ENCODE results near the gene TNFRSF6B. TPM values are rescaled to one million over a fixed set of nuclear protein-coding genes. Genes with fewer than 3 reads are reported as not detected.

TNFRSF6B gene
- total RNA-seq, 2 donors from 2014 or later, result 9.9 to 13.8 TPM

- DNase-seq, result no peak
- H3K27ac ChIP-seq, result no peak overlapping the region
- no peak for ATAC-seq
- H3K4me3 ChIP-seq, result no peak overlapping the region
- peaks cover 0 to 4% of the 10 kb centered on the region in 2 donors for H3K36me3 ChIP-seq (replicated peaks in 1 of 2; ENCODE audit: insufficient read depth in 1 of 2, low read depth in 2 of 2)
- TF ChIP-seq CTCF (IDR thresholded peaks at IDR 0.05), result no peak
- TF ChIP-seq POLR2A (IDR thresholded peaks at IDR 0.05), result no peak
- H3K4me1 ChIP-seq, result peaks cover 24% of the 10 kb centered on the region
- WGBS, 2 donors, result 58 to 61% methylated on average over 9 to 12 of the region's 12 CpGs
- intact Hi-C loops (cut with DNase I), result no loop called here
- H3K9me3 ChIP-seq, result no peaks in the 10 kb centered on the region
- H3K27me3 ChIP-seq, result no peaks in the 10 kb centered on the region
Observed at GRCh38 chr20:63706027-63706695, 9.7 kb downstream of the TNFRSF6B start.

- Histone ChIP-seq H3K27ac (peak overlapping the region; percentile 69 to 83 (median 78)), H3K36me3 (replicated peaks in 1 of 2; ENCODE audit: insufficient read depth in 1 of 2, low read depth in 2 of 2) (peaks cover 0 to 6% of the 10 kb centered on the region in 2 donors), H3K27me3 (no peaks in the 10 kb centered on the region), H3K9me3 (no peaks in the 10 kb centered on the region), H3K4me3 (peak overlapping the region; percentile 67 to 88), H3K4me1 (peaks cover 24% of the 10 kb centered on the region)
- DNase-seq (peak; percentile 33 to 42 (median 41)), ATAC-seq (peak; percentile 31)
- 2 to 4% methylated on average over 9 to 56 of the region's 56 CpGs for WGBS, 2 donors
- intact Hi-C loops (cut with DNase I), result no loop called here
- TF ChIP-seq POLR2A (IDR thresholded peaks at IDR 0.05) (no peak), CTCF (IDR thresholded peaks at IDR 0.05) (peak in 2 of 7 experiments; percentile 8 to 26)
Observed at GRCh38 chr20:63706852-63707557, 10.6 kb downstream of the TNFRSF6B start.

GRCh38 chr20:63707558-63708300, 11.3 kb downstream of the TNFRSF6B start, which contains the start of the genes ARFRP1 and ZGPAT:
TSS of gene ARFRP1 (minus strand) at chr20:63707976. CDS start at chr20:63707091, 885 bp downstream.
TSS of gene ZGPAT (plus strand) at chr20:63708039. CDS start at chr20:63708581, 542 bp downstream.
- Histone ChIP-seq H3K36me3 (replicated peaks in 1 of 2; ENCODE audit: insufficient read depth in 1 of 2, low read depth in 2 of 2) (peaks cover 0 to 9% of the 10 kb centered on the region in 2 donors), H3K27ac (peak within 1 kb of the TSS; percentile 69 to 83 (median 78)), H3K9me3 (no peaks in the 10 kb centered on the region), H3K27me3 (no peaks in the 10 kb centered on the region), H3K4me1 (peaks cover 24% of the 10 kb centered on the region), H3K4me3 (peak within 1 kb of the TSS; percentile 67 to 88)
- TF ChIP-seq CTCF (IDR thresholded peaks at IDR 0.05) (peak in 1 of 7 experiments; percentile 20), POLR2A (IDR thresholded peaks at IDR 0.05) (peak; percentile 13 to 58 (median 54))
- WGBS, 2 donors, result 1% methylated on average over 51 of the region's 98 CpGs; no CpG with 5 or more reads in 1 of the 2 donors
- peak; percentile 87 to 93 (median 89) for DNase-seq
- ATAC-seq, result peak; percentile 96
- intact Hi-C loops (cut with DNase I), result no loop called here

GRCh38 chr20:63708301-63709148, 12.1 kb downstream of the TNFRSF6B start:
- Histone ChIP-seq H3K27me3 (no peaks in the 10 kb centered on the region), H3K4me3 (peak overlapping the region; percentile 67 to 88), H3K36me3 (replicated peaks in 1 of 2; ENCODE audit: insufficient read depth in 1 of 2, low read depth in 2 of 2) (peaks cover 0 to 10% of the 10 kb centered on the region in 2 donors), H3K9me3 (no peaks in the 10 kb centered on the region), H3K27ac (peak overlapping the region; percentile 69 to 83 (median 78)), H3K4me1 (peaks cover 24% of the 10 kb centered on the region)
- WGBS, 2 donors, result 20 to 50% methylated on average over 26 to 66 of the region's 67 CpGs
- ATAC-seq (no peak), DNase-seq (peak; percentile 13 to 30 (median 24))
- TF ChIP-seq POLR2A (IDR thresholded peaks at IDR 0.05) (no peak), CTCF (IDR thresholded peaks at IDR 0.05) (no peak)
- intact Hi-C loops (cut with DNase I), result no loop called here
